Mucosa of rectum (tissue), 2 donors: ENCODE data around the gene GYG2.
"Not testable (repeated sequence)": the region's sequence is repeated elsewhere in the genome, so short reads cannot be mapped to it uniquely, and the experiment has no call there.

ENCODE experiments used
- H3K27ac ChIP-seq, 2 donors: one replicate each; pipeline ENCODE4 v1.7.0; 2013; ENCODE audit warnings: inconsistent platforms in 2 of 2, low read depth in 2 of 2, low read length in 2 of 2
- H3K27me3 ChIP-seq, 2 donors: one replicate each; pipeline ENCODE4 v1.7.0; 2013; ENCODE audit warnings: low read length in 2 of 2; ENCODE audit not compliant: control insufficient read depth in 2 of 2, insufficient read depth in 2 of 2
- H3K36me3 ChIP-seq, 2 donors: one replicate each; pipeline ENCODE4 v1.7.0; 2013; ENCODE audit warnings: low read length in 2 of 2; ENCODE audit not compliant: control insufficient read depth in 2 of 2, insufficient read depth in 2 of 2
- H3K4me1 ChIP-seq, 2 donors: one replicate each; pipeline ENCODE4 v1.7.0; 2013; ENCODE audit warnings: low read length in 2 of 2, mild to moderate bottlenecking in 1 of 2; ENCODE audit not compliant: control insufficient read depth in 2 of 2, insufficient read depth in 2 of 2
- H3K4me3 ChIP-seq, 2 donors: one replicate each; pipeline ENCODE4 v1.7.0; 2013; ENCODE audit warnings: low read length in 2 of 2
- H3K9ac ChIP-seq, 2 donors: one replicate each; pipeline ENCODE4 v1.7.0; 2013; ENCODE audit warnings: low read length in 2 of 2, low read depth in 1 of 2, mild to moderate bottlenecking in 1 of 2
- H3K9me3 ChIP-seq, 2 donors: one replicate each; pipeline ENCODE4 v1.7.0; 2013; ENCODE audit warnings: low read length in 2 of 2; ENCODE audit not compliant: control insufficient read depth in 2 of 2
- donor health status: healthy.
- donor health status: Normal muscosa, but diverticular disease.

GYG2 gene

DNA sequence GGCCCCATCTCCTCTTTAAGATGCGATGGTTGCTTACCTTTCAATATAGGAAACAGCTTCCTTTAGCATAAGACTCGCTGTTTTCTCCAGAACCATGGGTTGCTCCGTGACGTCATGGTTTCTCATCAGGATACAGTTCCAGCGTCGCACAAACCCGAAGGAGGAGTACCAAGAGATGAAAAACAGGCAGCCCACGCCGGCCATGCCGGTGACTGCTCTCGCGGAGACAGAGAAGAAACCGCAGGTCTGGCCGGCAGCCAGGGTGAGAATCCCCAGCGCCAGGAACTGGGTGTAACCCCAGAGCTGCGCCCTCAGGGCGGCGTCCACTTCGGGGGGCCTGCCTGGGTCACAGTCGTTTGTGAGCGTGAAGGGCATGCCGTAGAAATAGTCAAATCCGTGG, 89.0 kb downstream of the GYG2 start:
- Histone ChIP-seq H3K27ac (no peak overlapping the region), H3K9ac (no peak overlapping the region), H3K36me3 (peaks cover 22 to 38% of the 10 kb centered on the region in 2 donors), H3K4me1 (peaks cover 0 to 3% of the 10 kb centered on the region in 2 donors), H3K27me3 (no peaks in the 10 kb centered on the region), H3K4me3 (no peak overlapping the region), H3K9me3 (no peaks in the 10 kb centered on the region)

DNA sequence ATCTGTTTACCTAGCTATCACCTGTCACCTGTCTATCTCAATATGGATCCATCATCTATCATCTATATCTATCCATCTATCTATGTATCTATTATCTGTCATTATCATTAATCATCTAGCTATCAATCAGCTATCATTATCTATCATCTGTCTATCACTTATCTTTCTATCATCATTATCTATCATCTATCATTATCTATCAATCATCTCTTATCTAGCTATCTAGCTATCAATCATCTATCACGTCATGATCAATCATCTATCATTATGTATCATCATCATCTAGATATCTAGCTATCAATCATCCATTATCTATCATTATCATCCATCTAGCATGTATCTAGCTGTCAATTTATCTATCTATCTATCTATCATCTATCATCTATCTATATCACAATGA, 92.5 kb downstream of the GYG2 start:
- no peaks in the 10 kb centered on the region for H3K27me3 ChIP-seq
- H3K9ac ChIP-seq: no peak overlapping the region
- no peak overlapping the region for H3K4me3 ChIP-seq
- peaks cover 19 to 35% of the 10 kb centered on the region in 2 donors for H3K36me3 ChIP-seq
- H3K27ac ChIP-seq: no peak overlapping the region
- no peaks in the 10 kb centered on the region for H3K9me3 ChIP-seq
- peaks cover 0 to 3% of the 10 kb centered on the region in 2 donors for H3K4me1 ChIP-seq

DNA sequence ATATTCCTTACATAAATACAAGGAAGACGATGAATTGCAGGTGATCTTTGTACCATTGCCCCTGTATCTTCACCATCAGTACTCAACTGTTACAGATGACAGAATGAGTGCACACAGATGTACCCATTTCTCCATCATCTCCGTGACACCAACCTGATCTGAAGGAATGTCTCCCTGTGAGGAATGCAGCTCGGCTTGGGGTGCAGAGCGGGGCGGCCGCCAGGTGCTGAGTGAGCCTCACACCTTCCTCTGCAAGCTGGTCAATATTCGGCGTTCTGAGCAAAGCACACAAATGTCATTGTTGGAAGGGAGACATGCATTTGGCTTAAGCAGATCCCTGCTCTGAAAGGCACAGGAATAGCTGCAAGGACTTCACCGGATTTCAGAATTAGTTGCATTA, 93.0 kb downstream of the GYG2 start:
- H3K9ac ChIP-seq: no peak overlapping the region
- peaks cover 0 to 3% of the 10 kb centered on the region in 2 donors for H3K4me1 ChIP-seq
- no peaks in the 10 kb centered on the region for H3K9me3 ChIP-seq
- peaks cover 19 to 31% of the 10 kb centered on the region in 2 donors for H3K36me3 ChIP-seq
- H3K4me3 ChIP-seq: no peak overlapping the region
- no peaks in the 10 kb centered on the region for H3K27me3 ChIP-seq
- peak overlapping the region in 1 of 2 donors; percentile 42 for H3K27ac ChIP-seq

- Histone ChIP-seq H3K9me3 (no peaks in the 10 kb centered on the region), H3K27ac (no peak overlapping the region), H3K4me1 (peaks cover 0 to 3% of the 10 kb centered on the region in 2 donors), H3K27me3 (no peaks in the 10 kb centered on the region), H3K36me3 (peaks cover 19 to 23% of the 10 kb centered on the region in 2 donors), H3K9ac (no peak overlapping the region), H3K4me3 (no peak overlapping the region)
Observed at GRCh38 chrX:2924151-2924550, 95.4 kb downstream of the GYG2 start.

GRCh38 chrX:2926255-2926654, 97.5 kb downstream of the GYG2 start:
- H3K4me3 ChIP-seq, H3K9ac ChIP-seq, H3K9me3 ChIP-seq, H3K27me3 ChIP-seq, H3K27ac ChIP-seq, H3K4me1 ChIP-seq: not testable (repeated sequence)
- H3K36me3 ChIP-seq: peaks cover 9 to 14% of the 10 kb centered on the region in 2 donors

GRCh38 chrX:2926664-2927275, 98.0 kb downstream of the GYG2 start:
- Histone ChIP-seq H3K4me1 (peaks cover 0 to 3% of the 10 kb centered on the region in 2 donors), H3K9ac (no peak overlapping the region), H3K9me3 (peaks cover 0 to 4% of the 10 kb centered on the region in 2 donors), H3K27ac (no peak overlapping the region), H3K27me3 (no peaks in the 10 kb centered on the region), H3K36me3 (peaks cover 4 to 9% of the 10 kb centered on the region in 2 donors), H3K4me3 (no peak overlapping the region)

- peak overlapping the region; percentile 98 to 99 for H3K27ac ChIP-seq
- H3K9me3 ChIP-seq: peaks cover 0 to 4% of the 10 kb centered on the region in 2 donors
- H3K36me3 ChIP-seq: peaks cover 0 to 5% of the 10 kb centered on the region in 2 donors
- peak overlapping the region in 1 of 2 donors; percentile 95 for H3K9ac ChIP-seq
- H3K4me1 ChIP-seq: peaks cover 0 to under 1% of the 10 kb centered on the region in 2 donors
- H3K27me3 ChIP-seq: no peaks in the 10 kb centered on the region
- peak overlapping the region; percentile 57 to 89 for H3K4me3 ChIP-seq
Observed at GRCh38 chrX:2928191-2928582, 99.5 kb downstream of the GYG2 start.

DNA sequence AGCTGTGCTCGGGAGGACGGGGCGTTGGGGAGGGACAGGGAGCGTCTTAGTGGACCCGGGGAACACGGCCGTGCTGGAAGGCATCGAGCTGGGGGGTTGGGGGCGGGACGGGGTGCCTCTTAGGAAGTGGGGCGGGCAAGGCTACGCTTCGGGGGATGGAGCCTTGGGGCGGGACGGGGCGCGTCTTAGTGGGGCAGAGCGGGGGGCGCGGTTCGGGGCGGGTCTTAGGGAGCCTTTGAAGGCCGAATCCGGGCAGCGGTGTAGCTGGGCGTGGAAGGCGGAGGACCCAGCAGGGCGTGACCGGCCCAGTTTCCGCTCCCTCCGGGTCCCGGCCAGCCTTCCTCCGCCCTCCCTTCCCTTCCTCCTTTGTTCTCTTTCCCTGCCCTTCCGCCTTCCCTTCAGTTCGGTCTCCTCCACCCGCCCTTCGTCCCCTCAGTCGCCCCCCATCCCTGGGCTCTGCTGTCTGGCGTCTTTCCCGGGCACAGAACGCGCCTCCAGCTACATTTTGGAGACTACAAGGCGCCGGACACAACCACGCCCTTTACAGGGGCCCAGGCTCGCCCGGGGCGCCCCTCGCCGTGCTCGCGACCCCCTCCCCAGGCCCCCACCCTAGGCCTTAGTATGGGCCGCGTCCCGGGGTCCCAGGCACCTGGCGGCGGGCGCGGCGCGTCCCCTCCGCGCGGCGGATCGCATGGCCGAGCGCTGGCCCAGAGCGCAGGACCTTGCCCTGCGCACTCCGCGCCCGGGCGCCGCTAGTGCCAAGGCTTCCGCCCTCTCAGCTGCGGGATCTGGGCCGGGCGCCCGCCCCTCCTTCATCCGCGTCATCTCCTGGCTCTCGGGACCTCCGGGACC, 100.1 kb downstream of the GYG2 start, which contains the start of gene ARSD:
ARSD (minus strand) TSS at position 757 of the 852 bp plus-strand sequence; CDS start at position 693, 64 bp downstream.
- H3K9ac ChIP-seq: peak within 1 kb of the TSS; percentile 80 to 95
- H3K27ac ChIP-seq: peak within 1 kb of the TSS; percentile 98 to 99
- no peaks in the 10 kb centered on the region for H3K27me3 ChIP-seq
- peaks cover 0 to 5% of the 10 kb centered on the region in 2 donors for H3K36me3 ChIP-seq
- peak within 1 kb of the TSS; percentile 77 to 89 for H3K4me3 ChIP-seq
- H3K9me3 ChIP-seq: peaks cover 0 to 4% of the 10 kb centered on the region in 2 donors
- peaks cover 3 to 7% of the 10 kb centered on the region in 2 donors for H3K4me1 ChIP-seq

DNA sequence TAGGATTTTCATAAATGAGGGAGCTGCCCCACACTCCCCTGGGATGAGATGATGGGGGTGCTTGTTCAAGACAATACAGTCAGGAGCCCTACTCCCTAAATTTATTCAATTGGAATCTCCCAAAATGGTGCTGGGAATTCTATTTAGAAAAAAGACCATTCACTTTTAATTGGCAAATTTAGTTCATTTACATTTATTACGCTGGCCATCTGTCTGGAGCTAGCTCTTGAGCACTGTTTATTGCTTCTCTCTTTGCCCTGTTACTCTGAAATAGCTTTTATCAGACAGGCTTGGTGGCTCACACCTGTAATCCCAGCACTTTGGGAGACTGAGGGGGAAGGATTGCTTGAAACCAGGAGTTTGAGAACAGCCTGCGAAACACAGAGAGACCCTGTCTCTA, 102.4 kb downstream of the GYG2 start:
- Histone ChIP-seq H3K4me1 (peaks cover 4 to 7% of the 10 kb centered on the region in 2 donors), H3K27ac (no peak overlapping the region), H3K4me3 (no peak overlapping the region), H3K27me3 (no peaks in the 10 kb centered on the region), H3K36me3 (peaks cover 0 to 3% of the 10 kb centered on the region in 2 donors), H3K9me3 (peaks cover 0 to 4% of the 10 kb centered on the region in 2 donors), H3K9ac (no peak overlapping the region)

DNA sequence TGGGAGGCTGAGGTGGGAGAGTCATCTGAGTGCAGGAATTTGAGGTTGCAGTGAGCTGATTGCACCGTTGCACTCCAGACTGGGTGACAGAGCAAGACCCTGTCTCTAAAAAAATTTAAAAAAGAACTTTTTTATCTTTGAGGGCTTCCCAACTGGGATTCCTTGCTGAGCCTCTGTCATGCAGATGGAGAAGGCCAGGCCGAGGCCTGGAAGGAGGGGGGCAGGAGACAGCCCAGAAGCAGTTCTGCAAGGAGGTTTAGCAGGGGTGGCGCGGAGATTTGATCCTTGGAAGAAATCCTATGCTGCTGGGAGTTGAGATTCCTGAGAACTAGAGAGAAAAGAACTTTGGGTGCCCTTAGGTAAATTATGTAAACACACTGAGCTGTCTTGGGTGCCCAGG, 102.9 kb downstream of the GYG2 start:
- Histone ChIP-seq H3K27me3 (no peaks in the 10 kb centered on the region), H3K4me3 (no peak overlapping the region), H3K9me3 (peaks cover 0 to 4% of the 10 kb centered on the region in 2 donors), H3K27ac (no peak overlapping the region), H3K36me3 (peaks cover 4 to 5% of the 10 kb centered on the region in 2 donors), H3K4me1 (peaks cover 4 to 7% of the 10 kb centered on the region in 2 donors), H3K9ac (no peak overlapping the region)
